ENCODE measurements around the gene TNRC18.

TNRC18 gene

GRCh38 chr7:5384618-5385017 lies 39.0 kb downstream of the TNRC18 start:
- TF ChIP-seq CEBPB (IDR thresholded peaks at IDR 0.05) (no peak), CREB1 (IDR thresholded peaks at IDR 0.05; ENCODE audit: low read depth) (no peak), TAF1 (IDR thresholded peaks at IDR 0.05; ENCODE audit: low read depth) (no peak), MAX (IDR thresholded peaks at IDR 0.05) (no peak), USF1 (IDR thresholded peaks at IDR 0.05) (no peak), ZBTB7A (IDR thresholded peaks at IDR 0.05; ENCODE audit: low read depth) (no peak), EP300 (IDR thresholded peaks at IDR 0.05; ENCODE audit: borderline replicate concordance) (no peak), YY1 (IDR thresholded peaks at IDR 0.05; ENCODE audit: low read depth) (no peak), RAD21 (IDR thresholded peaks at IDR 0.05; ENCODE audit: low read depth) (no peak), TCF12 (IDR thresholded peaks at IDR 0.05; ENCODE audit: low read depth) (no peak)

- no peak for TF ChIP-seq REST (IDR thresholded peaks at IDR 0.05; ENCODE audit: low read depth)
- TF ChIP-seq CEBPB (IDR thresholded peaks at IDR 0.05), result no peak
- no peak for TF ChIP-seq EP300 (IDR thresholded peaks at IDR 0.05; ENCODE audit: borderline replicate concordance)
- TF ChIP-seq EGR1 (IDR thresholded peaks at IDR 0.05), result no peak
- no peak for TF ChIP-seq TCF12 (IDR thresholded peaks at IDR 0.05; ENCODE audit: low read depth)
- TF ChIP-seq USF1 (IDR thresholded peaks at IDR 0.05), result no peak
- TF ChIP-seq YY1 (IDR thresholded peaks at IDR 0.05; ENCODE audit: low read depth), result no peak
- no peak for TF ChIP-seq FOXM1 (IDR thresholded peaks at IDR 0.05; ENCODE audit: borderline replicate concordance, low read depth)
These were observed 40.1 kb downstream of the TNRC18 start for GRCh38 chr7:5383314-5384098.

- TF ChIP-seq EP300 (IDR thresholded peaks at IDR 0.05; ENCODE audit: borderline replicate concordance) (no peak), FOXM1 (IDR thresholded peaks at IDR 0.05; ENCODE audit: borderline replicate concordance, low read depth) (no peak), MAX (IDR thresholded peaks at IDR 0.05) (no peak), EGR1 (IDR thresholded peaks at IDR 0.05) (no peak), TEAD4 (IDR thresholded peaks at IDR 0.05) (no peak), ZBTB7A (IDR thresholded peaks at IDR 0.05; ENCODE audit: low read depth) (no peak)
These were observed 41.2 kb downstream of the TNRC18 start for GRCh38 chr7:5382281-5382892.

- TF ChIP-seq ZBTB7A (IDR thresholded peaks at IDR 0.05; ENCODE audit: low read depth) (no peak), USF1 (IDR thresholded peaks at IDR 0.05) (no peak), YY1 (IDR thresholded peaks at IDR 0.05; ENCODE audit: low read depth) (no peak), TEAD4 (IDR thresholded peaks at IDR 0.05) (no peak), EGR1 (IDR thresholded peaks at IDR 0.05) (no peak), EP300 (IDR thresholded peaks at IDR 0.05; ENCODE audit: borderline replicate concordance) (no peak), MAX (IDR thresholded peaks at IDR 0.05) (no peak), FOXM1 (IDR thresholded peaks at IDR 0.05; ENCODE audit: borderline replicate concordance, low read depth) (no peak), RAD21 (IDR thresholded peaks at IDR 0.05; ENCODE audit: low read depth) (no peak), NFIC (IDR thresholded peaks at IDR 0.05) (no peak), TAF1 (IDR thresholded peaks at IDR 0.05; ENCODE audit: low read depth) (no peak)
These were observed 42.4 kb downstream of the TNRC18 start for GRCh38 chr7:5381071-5381772.

GRCh38 chr7:5380350-5381070 lies 43.1 kb downstream of the TNRC18 start:
- TF ChIP-seq EGR1 (IDR thresholded peaks at IDR 0.05), result no peak
- TF ChIP-seq NFIC (IDR thresholded peaks at IDR 0.05), result no peak
- no peak for TF ChIP-seq TEAD4 (IDR thresholded peaks at IDR 0.05)
- no peak for TF ChIP-seq REST (IDR thresholded peaks at IDR 0.05; ENCODE audit: low read depth)
- TF ChIP-seq USF1 (IDR thresholded peaks at IDR 0.05), result no peak
- no peak for TF ChIP-seq MAX (IDR thresholded peaks at IDR 0.05)
- no peak for TF ChIP-seq RAD21 (IDR thresholded peaks at IDR 0.05; ENCODE audit: low read depth)
- TF ChIP-seq CEBPB (IDR thresholded peaks at IDR 0.05), result no peak
- no peak for TF ChIP-seq FOXM1 (IDR thresholded peaks at IDR 0.05; ENCODE audit: borderline replicate concordance, low read depth)
- no peak for TF ChIP-seq TAF1 (IDR thresholded peaks at IDR 0.05; ENCODE audit: low read depth)
- no peak for TF ChIP-seq ZBTB7A (IDR thresholded peaks at IDR 0.05; ENCODE audit: low read depth)
- no peak for TF ChIP-seq YY1 (IDR thresholded peaks at IDR 0.05; ENCODE audit: low read depth)
- TF ChIP-seq CREB1 (IDR thresholded peaks at IDR 0.05; ENCODE audit: low read depth), result no peak
- no peak for TF ChIP-seq EP300 (IDR thresholded peaks at IDR 0.05; ENCODE audit: borderline replicate concordance)

Data from Ishikawa (cell line).